ENCODE measurements around the gene MYO5C. TPM values are rescaled to one million over a fixed set of nuclear protein-coding genes. Genes with fewer than 3 reads are reported as not detected.

MYO5C gene
- total and polyA plus RNA-seq, 3 donors from 2014 or later: 9.3 to 47.6 (median 40.0) TPM

DNA sequence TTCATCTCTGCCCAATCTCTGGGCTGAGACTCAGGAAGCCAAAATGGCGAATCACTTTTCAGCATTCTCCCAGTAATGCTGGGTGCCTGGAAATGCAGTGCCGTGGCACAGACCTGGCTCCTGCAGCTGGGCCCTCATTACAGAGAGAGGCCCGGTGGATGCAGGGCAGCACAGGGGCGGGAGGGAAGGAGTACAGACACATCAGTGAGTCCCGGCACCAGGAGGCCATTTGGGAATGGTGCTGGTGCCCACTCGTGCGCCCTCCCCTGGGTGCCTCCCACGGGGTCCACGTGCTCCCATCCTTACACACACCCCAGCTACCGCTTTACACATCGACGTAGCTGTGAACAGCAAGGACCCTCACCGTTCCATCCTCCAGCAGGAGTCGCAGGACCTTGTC, 13.2 kb downstream of the MYO5C start:
- Histone ChIP-seq H3K27ac (peak overlapping the region; percentile 60 to 69), H3K4me1 (peaks cover 18% of the 10 kb centered on the region), H3K4me3 (no peak overlapping the region), H3K9me3 (no peaks in the 10 kb centered on the region), H3K27me3 (no peaks in the 10 kb centered on the region), H3K36me3 (ENCODE audit: low read depth, missing control alignments) (no peaks in the 10 kb centered on the region)
- no peak for DNase-seq
- TF ChIP-seq, protein P1, sequence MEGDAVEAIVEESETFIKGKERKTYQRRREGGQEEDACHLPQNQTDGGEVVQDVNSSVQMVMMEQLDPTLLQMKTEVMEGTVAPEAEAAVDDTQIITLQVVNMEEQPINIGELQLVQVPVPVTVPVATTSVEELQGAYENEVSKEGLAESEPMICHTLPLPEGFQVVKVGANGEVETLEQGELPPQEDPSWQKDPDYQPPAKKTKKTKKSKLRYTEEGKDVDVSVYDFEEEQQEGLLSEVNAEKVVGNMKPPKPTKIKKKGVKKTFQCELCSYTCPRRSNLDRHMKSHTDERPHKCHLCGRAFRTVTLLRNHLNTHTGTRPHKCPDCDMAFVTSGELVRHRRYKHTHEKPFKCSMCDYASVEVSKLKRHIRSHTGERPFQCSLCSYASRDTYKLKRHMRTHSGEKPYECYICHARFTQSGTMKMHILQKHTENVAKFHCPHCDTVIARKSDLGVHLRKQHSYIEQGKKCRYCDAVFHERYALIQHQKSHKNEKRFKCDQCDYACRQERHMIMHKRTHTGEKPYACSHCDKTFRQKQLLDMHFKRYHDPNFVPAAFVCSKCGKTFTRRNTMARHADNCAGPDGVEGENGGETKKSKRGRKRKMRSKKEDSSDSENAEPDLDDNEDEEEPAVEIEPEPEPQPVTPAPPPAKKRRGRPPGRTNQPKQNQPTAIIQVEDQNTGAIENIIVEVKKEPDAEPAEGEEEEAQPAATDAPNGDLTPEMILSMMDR (IDR thresholded peaks at IDR 0.05): no peak
- no peak for TF ChIP-seq POLR2A (IDR thresholded peaks at IDR 0.05)
- intact Hi-C loops (cut with DNase I; ENCODE audit: low total_unique reads): no loop called here
- 70 to 76% methylated on average over 13 to 14 of the region's 14 CpGs for WGBS, 2 donors

DNA sequence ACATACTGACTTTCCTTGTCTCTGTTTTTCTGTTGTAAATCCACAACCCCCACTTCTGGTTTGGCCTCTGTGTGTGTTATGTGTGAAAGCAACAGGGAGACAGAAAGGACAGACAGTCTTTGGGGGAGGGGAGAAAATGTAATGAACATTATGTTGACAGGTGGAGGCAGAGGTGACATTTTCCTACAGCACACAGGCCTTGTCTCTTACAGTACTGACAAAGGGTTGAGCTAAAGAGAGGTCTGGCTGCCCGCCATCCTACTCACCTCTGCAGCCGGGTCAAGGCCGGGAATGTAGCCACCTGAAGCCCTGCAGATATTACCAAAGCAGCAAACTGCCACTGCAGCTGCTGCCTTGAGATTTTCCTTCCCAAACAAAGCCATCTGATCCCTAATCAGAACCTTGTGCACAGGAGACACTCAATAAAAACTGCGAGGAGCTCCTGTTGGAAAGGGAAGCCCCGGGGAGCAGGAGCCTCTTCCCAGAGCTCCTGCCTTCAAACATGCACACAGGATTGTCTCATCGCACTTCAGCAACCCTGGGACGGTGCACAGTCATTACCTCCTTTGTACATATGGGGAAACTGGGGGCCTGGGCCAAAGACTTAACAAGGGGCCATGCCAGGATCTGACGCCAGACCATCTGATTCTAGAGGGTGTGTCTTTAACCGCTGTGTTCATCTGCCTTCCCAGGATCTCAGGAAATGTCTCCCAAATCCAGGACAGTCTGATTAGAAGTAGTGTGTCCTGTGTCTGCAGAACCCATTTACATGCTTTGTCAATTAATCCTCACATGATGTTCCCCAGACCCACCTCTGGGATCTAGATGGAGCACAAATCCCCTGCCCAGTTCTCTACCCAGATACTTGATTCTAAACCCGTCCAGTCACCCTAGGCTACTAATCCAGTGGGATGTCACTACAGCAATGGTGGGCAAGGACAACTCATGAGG, 14.2 kb downstream of the MYO5C start:
- Histone ChIP-seq H3K27ac (peak overlapping the region; percentile 19 to 60), H3K27me3 (no peaks in the 10 kb centered on the region), H3K9me3 (no peaks in the 10 kb centered on the region), H3K4me1 (peaks cover 18% of the 10 kb centered on the region), H3K4me3 (no peak overlapping the region), H3K36me3 (ENCODE audit: low read depth, missing control alignments) (no peaks in the 10 kb centered on the region)
- DNase-seq: peak; percentile 82
- TF ChIP-seq, protein P1 (IDR thresholded peaks at IDR 0.05): no peak
- TF ChIP-seq POLR2A (IDR thresholded peaks at IDR 0.05): no peak
- intact Hi-C loops (cut with DNase I; ENCODE audit: low total_unique reads): no loop called here
- 62 to 64% methylated on average over 7 to 10 of the region's 10 CpGs for WGBS, 2 donors

DNA sequence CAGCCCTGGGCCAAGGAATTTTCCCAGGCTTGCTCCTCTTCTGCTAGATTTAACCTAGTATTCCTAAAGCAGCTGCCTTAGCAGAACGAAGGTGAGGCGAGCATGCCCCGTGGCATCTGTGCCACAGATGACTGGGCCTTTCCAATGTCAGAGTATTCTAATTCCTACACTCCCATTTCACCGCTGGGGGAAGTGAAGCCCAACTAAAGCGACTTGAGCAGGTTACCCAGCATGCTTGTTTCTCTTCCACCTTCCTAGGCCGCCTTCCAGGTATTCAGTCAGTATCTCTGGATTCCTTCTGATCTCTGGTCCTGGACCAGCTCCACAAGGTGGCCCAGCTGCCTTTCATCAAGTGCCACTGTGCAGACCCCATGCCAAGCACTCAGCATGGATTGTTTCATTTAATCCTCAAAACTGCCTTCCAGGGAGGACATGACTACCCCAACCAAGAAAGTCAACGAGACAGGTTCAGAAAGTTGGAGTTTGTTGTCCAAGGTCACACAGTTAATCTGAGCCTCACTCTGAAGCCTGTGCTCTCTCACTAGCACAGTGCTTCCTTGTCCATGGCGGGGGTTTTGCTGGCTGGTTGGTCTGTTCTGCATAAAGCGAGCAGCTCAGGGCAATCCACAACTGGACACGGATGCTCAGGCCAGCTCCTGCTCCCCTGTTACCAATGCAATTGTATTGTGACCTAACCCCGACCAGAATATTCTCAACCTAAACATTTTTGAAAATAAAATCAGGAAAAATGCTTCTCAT, 15.1 kb downstream of the MYO5C start:
- no peak for TF ChIP-seq POLR2A (IDR thresholded peaks at IDR 0.05)
- TF ChIP-seq, protein P1 (IDR thresholded peaks at IDR 0.05): no peak
- Histone ChIP-seq H3K27me3 (no peaks in the 10 kb centered on the region), H3K4me1 (peaks cover 18% of the 10 kb centered on the region), H3K9me3 (no peaks in the 10 kb centered on the region), H3K4me3 (no peak overlapping the region), H3K27ac (peak overlapping the region; percentile 33 to 37), H3K36me3 (ENCODE audit: low read depth, missing control alignments) (no peaks in the 10 kb centered on the region)
- DNase-seq: peak; percentile 60
- WGBS, 2 donors: 78 to 84% methylated on average over 11 of the region's 11 CpGs
- intact Hi-C loops (cut with DNase I; ENCODE audit: low total_unique reads): no loop called here

DNA sequence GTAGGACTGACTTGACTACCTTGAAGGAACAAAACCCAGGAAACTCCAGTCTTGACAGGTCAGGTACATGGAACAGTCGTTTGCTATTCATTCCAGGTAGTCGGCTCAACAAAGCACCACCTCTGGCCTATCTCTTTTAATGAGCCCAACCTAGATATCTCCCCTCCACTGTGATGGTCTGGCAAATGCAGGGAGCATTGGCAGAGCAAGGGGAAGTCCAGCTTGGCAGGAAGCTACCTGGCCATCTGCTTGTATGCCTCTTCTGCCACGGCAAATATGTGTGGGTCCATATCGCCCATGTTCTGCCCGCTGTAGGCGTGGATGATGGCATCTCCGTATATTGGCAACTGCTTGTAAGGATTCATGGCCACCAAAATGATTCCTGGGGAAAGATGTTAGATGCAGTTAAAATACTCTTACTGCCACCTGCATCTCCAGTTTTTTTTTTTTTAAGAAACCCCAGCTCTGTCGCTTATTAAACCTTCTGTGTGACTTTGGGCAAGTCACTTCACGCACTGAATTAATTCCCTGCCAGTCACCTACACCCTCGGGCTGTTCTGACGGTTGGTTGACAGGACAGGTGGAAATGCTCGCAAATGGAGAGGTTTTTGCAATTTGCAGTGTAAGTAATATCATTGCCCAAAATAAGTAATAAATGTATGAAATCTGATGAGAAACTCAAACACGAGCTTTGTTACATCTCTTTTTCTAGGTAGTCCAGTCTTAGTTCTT, 16.8 kb downstream of the MYO5C start:
- DNase-seq: no peak
- peaks cover 14% of the 10 kb centered on the region for H3K4me1 ChIP-seq

More for the DNA sequence above, 16.8 kb downstream of the MYO5C start:
- no peaks in the 10 kb centered on the region for H3K27me3 ChIP-seq
- intact Hi-C loops (cut with DNase I; ENCODE audit: low total_unique reads): no loop called here
- H3K27ac ChIP-seq: no peak overlapping the region
- no peak overlapping the region for H3K4me3 ChIP-seq
- no peaks in the 10 kb centered on the region for H3K9me3 ChIP-seq
- TF ChIP-seq, protein P1 (IDR thresholded peaks at IDR 0.05): no peak
- no peak for TF ChIP-seq POLR2A (IDR thresholded peaks at IDR 0.05)
- H3K36me3 ChIP-seq (ENCODE audit: low read depth, missing control alignments): no peaks in the 10 kb centered on the region
- 92 to 95% methylated on average over 13 of the region's 13 CpGs for WGBS, 2 donors

All from testis (tissue), 3 donors.